Articular chondrocyte of knee joint (primary cell): Measurements from ENCODE around the gene GLRX2. TPM values are rescaled to one million over a fixed set of nuclear protein-coding genes. Genes with fewer than 3 reads are reported as not detected.
A peak's percentile ranks its signal among the peaks of the same experiment; 100 is the strongest.

Experiments
- small RNA-seq: library from RNA; depleted of rRNA; stranded (forward); fragments of <200 nt; gene quantifications from one replicate; pipeline ENCODE3, GENCODE V24; 2012
- total RNA-seq: library from RNA; depleted of rRNA; stranded (reverse); fragments of >200 nt; gene quantifications from 2 replicates; pipeline ENCODE4 v1.2.3, GENCODE V29; 2012

GLRX2 gene, protein sequence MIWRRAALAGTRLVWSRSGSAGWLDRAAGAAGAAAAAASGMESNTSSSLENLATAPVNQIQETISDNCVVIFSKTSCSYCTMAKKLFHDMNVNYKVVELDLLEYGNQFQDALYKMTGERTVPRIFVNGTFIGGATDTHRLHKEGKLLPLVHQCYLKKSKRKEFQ
- 14.2 and 18.6 TPM in 2 replicates for total RNA-seq

GRCh38 chr1:193104907-193105820, at the start of gene GLRX2:
GLRX2 (minus strand) TSS chr1:193105414; CDS start chr1:193105382, 32 bp downstream.

DNA sequence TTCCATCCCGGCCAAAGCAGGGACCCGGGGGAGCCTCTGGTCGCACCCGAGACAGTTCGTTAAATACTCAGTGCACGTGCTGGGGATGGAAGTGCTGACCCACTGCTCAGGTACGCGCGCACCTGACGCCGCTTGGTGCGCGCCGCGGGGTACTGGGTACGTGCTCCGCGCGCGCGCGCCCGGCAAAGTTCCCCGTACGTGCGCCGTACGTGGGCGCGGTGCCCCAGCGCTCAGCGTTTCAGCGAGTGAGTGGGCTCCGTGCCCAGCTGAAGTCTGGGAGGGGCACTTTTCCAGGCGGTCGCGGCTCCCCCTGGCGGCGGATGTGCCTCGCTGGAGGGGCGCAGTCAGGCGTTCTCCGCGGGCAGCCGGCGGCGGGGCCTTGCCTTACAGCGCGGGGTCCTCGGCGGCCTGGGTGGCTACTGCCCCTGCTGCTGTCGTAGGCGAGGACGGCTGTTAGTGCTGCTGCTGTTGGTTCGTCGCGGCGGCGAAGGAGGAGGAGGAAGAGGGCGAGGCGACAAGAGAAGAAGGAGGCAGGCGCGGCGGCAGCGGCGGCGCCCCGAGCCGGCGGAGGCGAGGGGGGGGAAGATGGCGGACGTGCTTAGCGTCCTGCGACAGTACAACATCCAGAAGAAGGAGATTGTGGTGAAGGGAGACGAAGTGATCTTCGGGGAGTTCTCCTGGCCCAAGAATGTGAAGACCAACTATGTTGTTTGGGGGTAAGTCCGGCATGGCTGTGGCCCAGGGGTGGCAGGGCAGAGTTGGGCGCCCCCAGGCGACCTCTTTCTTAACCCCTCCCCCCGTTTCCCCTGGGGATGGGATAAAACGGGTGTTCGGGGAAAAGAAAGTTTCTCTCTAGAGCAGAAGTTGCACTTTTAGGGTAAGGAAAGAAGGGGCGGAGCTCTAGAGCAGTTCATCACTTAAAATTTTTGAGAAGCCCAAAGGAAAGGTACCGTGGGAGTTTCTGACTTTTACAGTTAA, 16.7 kb upstream of the GLRX2 start, which contains the start of gene CDC73:
Gene CDC73 (plus strand): TSS at position 416 of the 978 bp plus-strand sequence. CDS start 170 bp downstream, at position 586.

GRCh38 chr1:193059282-193060114, 45.7 kb downstream of the GLRX2 start, which contains the start of the genes RO60 and UCHL5:
RO60 (plus strand) TSS chr1:193059612; CDS start chr1:193069055, 9,443 bp downstream.
UCHL5 (minus strand) TSS chr1:193059360; CDS start chr1:193059260, 100 bp downstream.

Small RNAs within 50 kb of the gene (small RNA-seq; reads per million reads assigned to genes)
- 1.8 reads per million, percentile 67 among the genes with 10 or more reads in this experiment for gene MIR1278
- gene SCARNA18B: 1.8 reads per million, percentile 68 among the genes with 10 or more reads in this experiment

Other genes with a start within 250 kb of the GLRX2 start
- gene UCHL5, start 46.1 kb downstream of the GLRX2 start, total RNA-seq: 29.0 and 29.9 TPM in 2 replicates
- gene RO60, start 45.8 kb downstream of the GLRX2 start, total RNA-seq: 123 TPM in 2 replicates
- gene CDC73, start 16.6 kb upstream of the GLRX2 start, total RNA-seq: 34.4 and 41.3 TPM in 2 replicates
- 0.13 TPM in 1 of 2 replicates, not detected in the other for gene B3GALT2, start 81.2 kb upstream of the GLRX2 start, total RNA-seq